NCI-H526 treated with DMSO at 0.1 percent for 48 hours (cell line): ENCODE results near the gene SLC10A1.
"Not testable (repeated sequence)": the region's sequence is repeated elsewhere in the genome, so short reads cannot be mapped to it uniquely, and the experiment has no call there.

Source experiments
- DNase-seq: peaks from one replicate; lab custom pipeline; 2025; lab: John Stamatoyannopoulos, UW

Gene SLC10A1

GRCh38 chr14:69796797-69797500 is at the start of gene SLC10A1:
Gene SLC10A1 (minus strand): TSS chr14:69797241. CDS start chr14:69797155, 86 bp downstream.
- DNase-seq: no peak

DNA sequence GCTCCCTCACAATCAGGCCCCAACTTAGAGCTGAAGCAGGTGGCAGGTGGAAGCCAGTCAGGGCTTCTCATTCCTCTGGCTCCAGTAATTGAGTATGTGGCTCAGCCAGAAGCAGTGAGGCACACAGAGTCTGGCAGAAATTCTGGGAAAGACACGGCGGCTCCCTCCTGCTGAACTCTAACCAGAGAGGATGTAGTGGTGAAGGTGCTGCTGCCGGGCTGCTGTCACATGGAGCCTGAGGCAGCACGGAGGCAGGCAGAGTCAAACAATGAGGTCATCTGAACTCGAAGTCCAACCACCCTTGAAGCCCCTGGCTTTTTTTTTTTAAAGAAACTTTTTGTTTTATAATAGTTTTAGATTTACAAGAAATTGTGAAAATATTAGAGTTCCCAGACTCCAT is 48.7 kb upstream of the SLC10A1 start:
- no peak for DNase-seq

- DNase-seq: no peak
These were observed 48.1 kb upstream of the SLC10A1 start for GRCh38 chr14:69845050-69845581.

GRCh38 chr14:69844171-69844570 is 47.1 kb upstream of the SLC10A1 start:
- DNase-seq: no peak

GRCh38 chr14:69842686-69843420 is 45.8 kb upstream of the SLC10A1 start:
- DNase-seq: no peak

- no peak for DNase-seq
These were observed 44.6 kb upstream of the SLC10A1 start for GRCh38 chr14:69841656-69842055.

DNA sequence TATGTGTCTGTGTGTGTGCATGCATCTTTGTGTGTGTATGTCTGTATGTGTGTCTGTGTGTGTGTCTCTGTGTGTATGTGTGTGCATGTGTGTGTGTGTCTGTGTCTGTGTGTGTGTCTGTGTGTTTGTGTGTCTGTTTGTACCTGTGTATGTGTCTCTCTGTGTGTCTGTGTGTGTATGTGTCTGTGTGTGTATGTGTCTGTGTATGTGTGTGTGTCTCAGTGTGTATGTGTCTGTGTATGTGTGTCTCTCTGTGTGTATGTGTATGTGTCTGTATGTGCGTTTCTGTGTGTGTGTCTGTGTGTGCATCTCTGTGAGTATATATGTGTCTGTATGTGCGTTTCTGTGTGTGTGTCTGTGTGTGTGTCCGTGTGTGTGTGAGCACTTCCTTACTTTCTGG is 42.6 kb upstream of the SLC10A1 start:
- no peak for DNase-seq

DNA sequence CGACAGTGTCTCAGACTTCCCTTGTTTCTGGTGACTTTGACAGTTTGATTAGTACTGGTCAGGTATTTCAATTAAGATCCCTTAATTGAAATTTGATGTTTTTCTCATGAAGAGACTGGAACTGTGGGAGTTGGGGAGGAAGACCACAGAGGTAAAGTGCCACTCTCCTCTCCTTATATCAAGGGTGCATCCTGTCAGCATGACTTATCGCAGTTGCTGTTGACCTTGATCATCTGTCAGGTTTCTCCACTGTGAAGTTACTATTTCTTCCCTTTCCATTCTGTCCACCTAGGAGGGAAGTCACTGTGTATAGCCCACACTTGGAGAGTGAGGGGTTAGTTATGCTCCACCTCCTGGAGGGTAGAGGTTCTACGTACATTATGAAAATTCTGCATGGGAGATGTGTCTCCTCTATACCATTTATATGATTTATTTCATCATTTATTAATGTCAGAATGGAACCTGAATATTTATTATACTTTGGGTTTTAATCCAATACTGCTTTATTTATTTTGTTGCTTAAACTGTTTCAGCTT is 41.9 kb upstream of the SLC10A1 start:
- DNase-seq: no peak

DNA sequence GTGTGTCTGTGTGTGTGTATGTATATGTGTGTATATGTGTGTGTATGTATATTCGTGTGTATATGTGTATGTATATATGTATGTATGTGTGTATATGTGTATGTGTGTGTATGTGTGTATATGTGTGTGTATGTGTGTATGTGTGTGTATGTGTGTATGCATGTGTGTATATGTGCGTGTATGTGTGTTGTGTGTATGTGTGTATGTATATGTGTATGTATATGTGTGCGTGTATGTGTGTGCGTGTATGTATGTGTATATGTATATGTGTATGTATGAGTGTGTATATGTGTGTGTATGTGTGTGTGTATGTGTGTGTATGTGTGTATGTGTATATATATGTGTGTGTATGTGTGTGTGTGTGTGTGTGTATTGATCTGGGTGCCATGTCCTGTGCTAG is 31.8 kb upstream of the SLC10A1 start:
- DNase-seq: no peak

GRCh38 chr14:69828354-69828753 is 31.3 kb upstream of the SLC10A1 start:
- no peak for DNase-seq

GRCh38 chr14:69827560-69827959 is 30.5 kb upstream of the SLC10A1 start:
- DNase-seq: no peak

DNA sequence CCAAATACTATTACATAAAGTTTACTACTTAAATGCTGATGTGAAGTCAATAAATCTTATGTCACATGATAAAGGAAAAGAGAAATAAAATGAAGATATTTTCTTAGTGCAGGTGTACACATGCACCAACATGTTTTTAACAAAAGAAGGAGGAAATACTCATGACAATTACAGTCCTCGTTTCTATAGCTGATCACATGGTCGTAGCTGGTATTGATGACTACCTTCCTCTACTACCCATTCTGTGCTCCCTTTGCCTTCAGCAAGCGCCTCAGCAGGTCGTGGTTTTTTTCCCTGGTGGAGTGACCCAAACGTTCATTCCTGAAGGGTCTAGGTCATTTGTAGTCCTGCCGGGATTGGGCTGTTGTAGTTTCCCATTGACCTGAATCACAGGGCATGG is 25.4 kb upstream of the SLC10A1 start:
- DNase-seq: no peak

DNA sequence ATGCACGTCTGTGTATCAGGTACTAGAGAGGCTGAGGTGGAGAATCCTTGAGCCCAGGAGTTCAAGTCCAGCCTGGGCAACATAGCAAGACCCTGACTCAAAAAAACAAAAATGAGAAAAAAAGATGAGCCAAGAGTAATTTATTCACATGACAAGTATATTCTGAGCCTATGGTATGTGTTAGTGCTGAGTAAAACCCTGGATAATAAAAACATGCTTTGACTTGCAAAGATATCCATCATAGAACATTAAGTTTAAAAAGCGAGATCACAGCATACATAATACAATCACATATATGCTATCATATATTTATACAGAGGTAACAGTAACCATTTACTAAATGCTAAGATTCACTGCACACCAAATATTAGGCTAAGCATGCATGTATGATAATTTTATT is 23.9 kb upstream of the SLC10A1 start:
- no peak for DNase-seq

DNA sequence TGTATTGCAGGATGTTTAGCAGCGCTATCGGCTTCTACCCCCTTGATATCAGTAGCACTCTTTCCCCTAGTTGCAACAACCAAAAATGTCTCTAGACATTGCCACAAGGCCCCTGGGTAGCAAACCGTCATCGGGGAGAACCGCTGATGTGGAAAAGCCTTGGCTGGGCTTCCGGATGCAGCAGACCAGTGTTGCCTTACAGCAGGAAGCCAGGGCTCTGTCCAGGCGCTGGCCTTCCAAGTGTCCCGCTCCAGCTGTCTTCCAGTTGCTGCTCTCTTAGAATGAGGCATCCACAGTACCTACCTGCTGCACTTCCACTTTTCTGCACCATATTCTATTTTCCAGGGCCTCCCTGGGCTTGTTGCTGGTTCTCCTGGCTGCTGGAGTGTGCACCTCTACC is 22.6 kb upstream of the SLC10A1 start:
- DNase-seq: no peak

- DNase-seq: peak; percentile 29
These were observed 21.7 kb upstream of the SLC10A1 start for GRCh38 chr14:69818758-69819191.

DNA sequence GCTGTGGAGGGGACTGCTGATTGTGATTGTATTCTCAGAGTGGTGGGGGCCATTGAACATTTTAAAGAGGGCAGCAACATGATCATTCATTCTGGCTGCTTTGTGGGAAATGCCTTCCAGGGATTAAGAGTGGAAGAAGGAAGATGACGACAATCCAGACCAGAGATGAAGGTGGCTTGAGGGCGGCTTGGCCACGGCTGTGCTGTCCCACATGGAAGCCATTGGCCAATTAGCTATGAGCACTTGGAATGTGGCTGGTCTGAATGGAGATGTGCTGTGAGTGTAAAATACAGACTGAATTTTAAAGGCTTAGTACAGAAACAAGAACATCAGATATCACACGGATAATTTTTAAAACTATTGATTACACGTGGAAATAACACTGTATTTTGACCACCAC is 19.2 kb upstream of the SLC10A1 start:
- no peak for DNase-seq

GRCh38 chr14:69815556-69815955 is 18.5 kb upstream of the SLC10A1 start:
- no peak for DNase-seq

DNA sequence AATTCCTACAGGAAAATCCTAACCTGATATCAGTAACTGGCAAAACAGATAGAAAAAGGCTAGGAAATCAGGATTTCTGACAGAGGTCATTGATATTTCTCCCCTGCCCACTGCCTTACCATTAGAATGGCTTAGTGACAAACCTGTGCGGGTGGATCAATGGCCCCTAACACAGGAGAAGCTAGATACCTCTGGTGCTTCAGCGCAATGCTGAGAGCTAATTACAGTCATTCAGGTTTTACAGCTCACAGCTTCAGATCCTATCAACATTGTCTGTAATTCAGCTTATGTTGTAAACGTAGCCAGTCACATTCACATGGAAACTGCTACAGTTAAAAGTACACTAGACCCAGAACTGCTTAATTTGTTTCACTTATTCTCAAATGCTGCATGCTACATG is 17.4 kb upstream of the SLC10A1 start:
- no peak for DNase-seq

DNA sequence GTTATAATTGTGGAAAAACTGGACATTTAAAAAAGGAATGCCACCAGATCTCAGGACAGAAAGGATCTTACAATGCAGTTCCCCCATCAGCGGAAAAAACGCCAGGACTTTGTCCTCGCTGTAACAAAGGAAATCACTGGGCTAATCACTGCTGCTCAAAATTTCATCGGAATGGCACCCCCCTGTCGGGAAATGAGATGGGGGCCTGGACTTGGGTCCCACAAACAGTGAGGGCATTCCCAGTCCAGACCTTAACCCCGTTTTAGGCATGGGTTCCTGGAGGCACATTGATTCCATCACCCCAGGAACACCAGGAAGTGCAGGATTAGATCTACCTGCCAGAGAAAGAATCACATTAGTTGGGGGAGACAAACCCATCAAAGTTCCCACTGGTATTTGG is 16.3 kb upstream of the SLC10A1 start:
- DNase-seq: not testable (repeated sequence)

GRCh38 chr14:69812711-69813110 is 15.7 kb upstream of the SLC10A1 start:
- peak; percentile 19 for DNase-seq

DNA sequence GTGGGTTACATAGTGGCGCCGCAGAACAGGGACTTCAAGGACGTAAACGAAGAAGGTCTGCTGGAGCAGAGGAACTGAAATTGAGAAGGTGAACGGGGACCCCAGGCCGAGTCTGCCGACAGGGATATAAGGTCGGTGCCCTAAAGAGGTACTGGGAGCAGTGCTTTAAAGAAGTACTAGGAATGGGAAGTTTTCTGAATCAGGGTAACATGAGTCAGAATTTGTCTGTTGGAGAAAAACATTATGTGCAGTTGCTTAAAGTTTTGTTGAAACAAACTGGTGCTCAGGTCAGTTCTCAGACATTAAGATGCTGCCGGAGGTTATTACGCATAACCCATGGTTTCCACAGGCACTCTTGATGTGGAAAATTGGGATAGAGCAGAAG is 14.8 kb upstream of the SLC10A1 start:
- DNase-seq: no peak

DNA sequence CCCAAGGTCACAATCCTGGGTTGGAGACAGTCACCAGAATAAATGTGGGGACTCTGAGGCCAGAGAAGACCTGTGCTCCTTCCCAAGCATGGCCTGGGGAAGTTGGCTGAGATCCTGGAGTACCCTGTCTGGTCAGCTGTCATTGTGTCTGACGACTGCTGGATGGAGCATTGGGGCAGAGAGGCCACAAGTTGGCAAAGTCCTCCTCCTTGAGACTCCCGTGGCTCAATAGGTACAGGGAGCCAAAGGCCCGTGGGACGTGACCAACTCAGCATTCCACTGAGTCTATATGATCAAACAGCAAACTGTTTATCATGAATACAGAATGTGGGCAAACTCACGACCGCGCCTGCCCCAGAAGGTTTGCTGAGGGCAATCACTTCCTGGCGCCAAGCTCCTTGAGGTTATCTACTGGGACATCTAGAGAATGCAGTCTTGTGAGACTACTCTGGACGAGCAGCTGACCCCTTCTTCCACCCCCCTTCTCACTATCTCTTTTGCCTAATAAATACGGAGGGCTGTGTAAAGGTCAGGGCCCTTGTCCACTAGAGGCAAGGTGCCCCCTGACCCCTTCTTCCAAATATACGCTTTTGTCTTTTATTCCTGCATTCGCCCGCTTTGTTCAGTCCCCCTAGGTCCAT is 14.3 kb upstream of the SLC10A1 start:
- DNase-seq: no peak
